Measurements from ENCODE around the gene ODAD2.

DNA sequence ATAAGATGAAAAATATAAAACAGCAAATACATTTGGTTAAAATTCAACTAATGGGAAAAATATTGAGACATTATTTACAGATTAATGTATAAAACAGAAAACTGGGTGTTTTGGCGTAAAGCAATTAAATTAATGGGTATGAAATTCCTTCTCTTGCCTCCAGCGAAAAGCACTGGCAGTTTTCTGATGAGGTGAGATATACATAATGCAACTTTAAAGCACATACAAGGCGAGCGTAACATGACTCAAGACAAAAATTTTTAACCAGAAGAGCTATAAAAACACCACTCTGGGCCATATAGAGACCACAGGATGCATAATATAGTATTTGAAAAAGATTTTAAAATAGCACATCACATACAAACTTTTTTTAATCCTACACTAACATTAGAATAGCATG lies 120.6 kb downstream of the ODAD2 start:
- TF ChIP-seq, protein P1, sequence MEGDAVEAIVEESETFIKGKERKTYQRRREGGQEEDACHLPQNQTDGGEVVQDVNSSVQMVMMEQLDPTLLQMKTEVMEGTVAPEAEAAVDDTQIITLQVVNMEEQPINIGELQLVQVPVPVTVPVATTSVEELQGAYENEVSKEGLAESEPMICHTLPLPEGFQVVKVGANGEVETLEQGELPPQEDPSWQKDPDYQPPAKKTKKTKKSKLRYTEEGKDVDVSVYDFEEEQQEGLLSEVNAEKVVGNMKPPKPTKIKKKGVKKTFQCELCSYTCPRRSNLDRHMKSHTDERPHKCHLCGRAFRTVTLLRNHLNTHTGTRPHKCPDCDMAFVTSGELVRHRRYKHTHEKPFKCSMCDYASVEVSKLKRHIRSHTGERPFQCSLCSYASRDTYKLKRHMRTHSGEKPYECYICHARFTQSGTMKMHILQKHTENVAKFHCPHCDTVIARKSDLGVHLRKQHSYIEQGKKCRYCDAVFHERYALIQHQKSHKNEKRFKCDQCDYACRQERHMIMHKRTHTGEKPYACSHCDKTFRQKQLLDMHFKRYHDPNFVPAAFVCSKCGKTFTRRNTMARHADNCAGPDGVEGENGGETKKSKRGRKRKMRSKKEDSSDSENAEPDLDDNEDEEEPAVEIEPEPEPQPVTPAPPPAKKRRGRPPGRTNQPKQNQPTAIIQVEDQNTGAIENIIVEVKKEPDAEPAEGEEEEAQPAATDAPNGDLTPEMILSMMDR (IDR thresholded peaks at IDR 0.05), result no peak
- TF ChIP-seq, protein P2, sequence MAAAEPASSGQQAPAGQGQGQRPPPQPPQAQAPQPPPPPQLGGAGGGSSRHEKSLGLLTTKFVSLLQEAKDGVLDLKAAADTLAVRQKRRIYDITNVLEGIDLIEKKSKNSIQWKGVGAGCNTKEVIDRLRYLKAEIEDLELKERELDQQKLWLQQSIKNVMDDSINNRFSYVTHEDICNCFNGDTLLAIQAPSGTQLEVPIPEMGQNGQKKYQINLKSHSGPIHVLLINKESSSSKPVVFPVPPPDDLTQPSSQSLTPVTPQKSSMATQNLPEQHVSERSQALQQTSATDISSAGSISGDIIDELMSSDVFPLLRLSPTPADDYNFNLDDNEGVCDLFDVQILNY (CRISPR knock-in tag; IDR thresholded peaks at IDR 0.05), result no peak

Measured in WTC11 (cell line).